Measurements from ENCODE around the gene SLC9A3. TPM values are rescaled to one million over a fixed set of nuclear protein-coding genes. Genes with fewer than 3 reads are reported as not detected.

The SLC9A3 gene
- total RNA-seq, 1 experiment from 2014 or later = 1.5 TPM

GRCh38 chr5:546376-546908 is 22.2 kb upstream of the SLC9A3 start:
- intact Hi-C loops (cut with micrococcal nuclease) = no loop called here
- peaks cover 17% of the 10 kb centered on the region for H3K27me3 ChIP-seq (ENCODE audit: insufficient read depth, low read length)
- no peak overlapping the region for H3K4me2 ChIP-seq (ENCODE audit: low read length)
- H3K4me3 ChIP-seq (replicated peaks in 1 of 2; ENCODE audit: low read depth in 1 of 2, low read length in 2 of 2) = no peak overlapping the region
- H3K79me2 ChIP-seq (ENCODE audit: insufficient read depth, low read length) = no peaks in the 10 kb centered on the region
- H3K36me3 ChIP-seq (ENCODE audit: control insufficient read depth in 1 of 2, insufficient read depth in 2 of 2, low read length in 2 of 2) = no peaks in the 10 kb centered on the region
- ATAC-seq (no peak), DNase-seq (ENCODE audit: low read depth, low spot score) (no peak)
- RAD21 ChIA-PET (ENCODE audit: low non-redundant PET in 1 of 2, low total read pairs in 2 of 2, uncharacterized antibody in 2 of 2, unreplicated experiment in 2 of 2) = no interaction called here
- TF ChIP-seq POLR2A (IDR thresholded peaks at IDR 0.05; ENCODE audit: borderline replicate concordance, extremely low read depth, insufficient read depth, insufficient read length) (no peak), EZH2phosphoT487 (IDR thresholded peaks at IDR 0.05; ENCODE audit: borderline replicate concordance) (no peak), EZH2 (IDR thresholded peaks at IDR 0.05) (no peak), ZNF274 (IDR thresholded peaks at IDR 0.05; ENCODE audit: low read depth, low read length) (no peak), ZFX (IDR thresholded peaks at IDR 0.05) (no peak)
- TF ChIP-seq, protein P1, sequence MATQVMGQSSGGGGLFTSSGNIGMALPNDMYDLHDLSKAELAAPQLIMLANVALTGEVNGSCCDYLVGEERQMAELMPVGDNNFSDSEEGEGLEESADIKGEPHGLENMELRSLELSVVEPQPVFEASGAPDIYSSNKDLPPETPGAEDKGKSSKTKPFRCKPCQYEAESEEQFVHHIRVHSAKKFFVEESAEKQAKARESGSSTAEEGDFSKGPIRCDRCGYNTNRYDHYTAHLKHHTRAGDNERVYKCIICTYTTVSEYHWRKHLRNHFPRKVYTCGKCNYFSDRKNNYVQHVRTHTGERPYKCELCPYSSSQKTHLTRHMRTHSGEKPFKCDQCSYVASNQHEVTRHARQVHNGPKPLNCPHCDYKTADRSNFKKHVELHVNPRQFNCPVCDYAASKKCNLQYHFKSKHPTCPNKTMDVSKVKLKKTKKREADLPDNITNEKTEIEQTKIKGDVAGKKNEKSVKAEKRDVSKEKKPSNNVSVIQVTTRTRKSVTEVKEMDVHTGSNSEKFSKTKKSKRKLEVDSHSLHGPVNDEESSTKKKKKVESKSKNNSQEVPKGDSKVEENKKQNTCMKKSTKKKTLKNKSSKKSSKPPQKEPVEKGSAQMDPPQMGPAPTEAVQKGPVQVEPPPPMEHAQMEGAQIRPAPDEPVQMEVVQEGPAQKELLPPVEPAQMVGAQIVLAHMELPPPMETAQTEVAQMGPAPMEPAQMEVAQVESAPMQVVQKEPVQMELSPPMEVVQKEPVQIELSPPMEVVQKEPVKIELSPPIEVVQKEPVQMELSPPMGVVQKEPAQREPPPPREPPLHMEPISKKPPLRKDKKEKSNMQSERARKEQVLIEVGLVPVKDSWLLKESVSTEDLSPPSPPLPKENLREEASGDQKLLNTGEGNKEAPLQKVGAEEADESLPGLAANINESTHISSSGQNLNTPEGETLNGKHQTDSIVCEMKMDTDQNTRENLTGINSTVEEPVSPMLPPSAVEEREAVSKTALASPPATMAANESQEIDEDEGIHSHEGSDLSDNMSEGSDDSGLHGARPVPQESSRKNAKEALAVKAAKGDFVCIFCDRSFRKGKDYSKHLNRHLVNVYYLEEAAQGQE (IDR thresholded peaks at IDR 0.05; ENCODE audit: low read depth) = no peak
- TF ChIP-seq, protein P2, sequence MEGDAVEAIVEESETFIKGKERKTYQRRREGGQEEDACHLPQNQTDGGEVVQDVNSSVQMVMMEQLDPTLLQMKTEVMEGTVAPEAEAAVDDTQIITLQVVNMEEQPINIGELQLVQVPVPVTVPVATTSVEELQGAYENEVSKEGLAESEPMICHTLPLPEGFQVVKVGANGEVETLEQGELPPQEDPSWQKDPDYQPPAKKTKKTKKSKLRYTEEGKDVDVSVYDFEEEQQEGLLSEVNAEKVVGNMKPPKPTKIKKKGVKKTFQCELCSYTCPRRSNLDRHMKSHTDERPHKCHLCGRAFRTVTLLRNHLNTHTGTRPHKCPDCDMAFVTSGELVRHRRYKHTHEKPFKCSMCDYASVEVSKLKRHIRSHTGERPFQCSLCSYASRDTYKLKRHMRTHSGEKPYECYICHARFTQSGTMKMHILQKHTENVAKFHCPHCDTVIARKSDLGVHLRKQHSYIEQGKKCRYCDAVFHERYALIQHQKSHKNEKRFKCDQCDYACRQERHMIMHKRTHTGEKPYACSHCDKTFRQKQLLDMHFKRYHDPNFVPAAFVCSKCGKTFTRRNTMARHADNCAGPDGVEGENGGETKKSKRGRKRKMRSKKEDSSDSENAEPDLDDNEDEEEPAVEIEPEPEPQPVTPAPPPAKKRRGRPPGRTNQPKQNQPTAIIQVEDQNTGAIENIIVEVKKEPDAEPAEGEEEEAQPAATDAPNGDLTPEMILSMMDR (IDR thresholded peaks at IDR 0.05 in 2 of 3, conservative IDR thresholded peaks at IDR 0.05 in 1 of 3; ENCODE audit: borderline replicate concordance in 1 of 3, insufficient read depth in 1 of 3, low read depth in 2 of 3, low read length in 2 of 3) = no peak
- H3K4me1 ChIP-seq (ENCODE audit: control insufficient read depth in 1 of 2, insufficient read depth in 2 of 2, low read length in 2 of 2) = no peaks in the 10 kb centered on the region
- no peak overlapping the region for H3K27ac ChIP-seq (ENCODE audit: low read depth, low read length)
- CTCF ChIA-PET = no interaction called here
- H2AFZ ChIP-seq (ENCODE audit: low read depth, low read length, poor library complexity, severe bottlenecking) = no peak overlapping the region
- no peak overlapping the region for H3K9ac ChIP-seq (ENCODE audit: low read length)
- no peaks in the 10 kb centered on the region for H3K9me2 ChIP-seq (ENCODE audit: insufficient read depth)
- no peaks in the 10 kb centered on the region; a peak in 1 of 4 replicates for H3K9me3 ChIP-seq (ENCODE audit: control insufficient read depth in 1 of 2, insufficient read depth in 1 of 2, low read depth in 1 of 2, low read length in 2 of 2)
- no peaks in the 10 kb centered on the region for H4K20me1 ChIP-seq (ENCODE audit: insufficient read depth)
- BruUV-seq (replicated peaks) = no TSS peak
- POLR2A ChIA-PET = no interaction called here
